Measurements from ENCODE around the gene MSMO1. TPM values are rescaled to one million over a fixed set of nuclear protein-coding genes. Genes with fewer than 3 reads are reported as not detected.
A peak's percentile ranks its signal among the peaks of the same experiment; 100 is the strongest.

MSMO1 gene
- total and polyA plus RNA-seq, 2 experiments from 2014 or later = 145 to 272 TPM

- no peaks in the 10 kb centered on the region for H3K9me3 Mint-ChIP-seq
- peaks cover 5% of the 10 kb centered on the region; the same call in 2 of the 3 replicates for H3K4me1 Mint-ChIP-seq
- Histone ChIP-seq H3K36me3 (ENCODE audit: insufficient read depth) (no peaks in the 10 kb centered on the region), H3K4me3 (no peak overlapping the region), H3F3A (replicated peaks; ENCODE audit: low read depth) (no peaks in the 10 kb centered on the region), H3K27me3 (ENCODE audit: insufficient read depth) (no peaks in the 10 kb centered on the region), H3K4me2 (no peak overlapping the region), H4K20me1 (replicated peaks; ENCODE audit: insufficient read depth) (no peaks in the 10 kb centered on the region), H3K9me2 (ENCODE audit: insufficient read depth) (no peaks in the 10 kb centered on the region), H3K79me2 (replicated peaks; ENCODE audit: insufficient read depth) (no peaks in the 10 kb centered on the region), H2AFZ (no peak overlapping the region), H3K27ac (ENCODE audit: low read depth) (no peak overlapping the region), H3K4me1 (ENCODE audit: insufficient read depth) (peaks cover 5% of the 10 kb centered on the region; the same call in 1 of the 2 replicates)
- TF ChIP-seq JUNB (IDR thresholded peaks at IDR 0.05; ENCODE audit: unreplicated experiment) (no peak), EZH2 (IDR thresholded peaks at IDR 0.05; ENCODE audit: low read depth, unreplicated experiment) (no peak), CREB1 (CRISPR knock-in tag; IDR thresholded peaks at IDR 0.05; ENCODE audit: low read depth) (no peak), ZNF114 (CRISPR knock-in tag; IDR thresholded peaks at IDR 0.05) (no peak), ZNF462 (CRISPR knock-in tag; IDR thresholded peaks at IDR 0.05) (no peak), ZNF331 (CRISPR knock-in tag; IDR thresholded peaks at IDR 0.05; ENCODE audit: low read depth) (no peak), NANOG (IDR thresholded peaks at IDR 0.05; ENCODE audit: borderline replicate concordance) (no peak), POLR2AphosphoS5 (IDR thresholded peaks at IDR 0.05; ENCODE audit: low read depth) (no peak)
- TF ChIP-seq, protein P1, sequence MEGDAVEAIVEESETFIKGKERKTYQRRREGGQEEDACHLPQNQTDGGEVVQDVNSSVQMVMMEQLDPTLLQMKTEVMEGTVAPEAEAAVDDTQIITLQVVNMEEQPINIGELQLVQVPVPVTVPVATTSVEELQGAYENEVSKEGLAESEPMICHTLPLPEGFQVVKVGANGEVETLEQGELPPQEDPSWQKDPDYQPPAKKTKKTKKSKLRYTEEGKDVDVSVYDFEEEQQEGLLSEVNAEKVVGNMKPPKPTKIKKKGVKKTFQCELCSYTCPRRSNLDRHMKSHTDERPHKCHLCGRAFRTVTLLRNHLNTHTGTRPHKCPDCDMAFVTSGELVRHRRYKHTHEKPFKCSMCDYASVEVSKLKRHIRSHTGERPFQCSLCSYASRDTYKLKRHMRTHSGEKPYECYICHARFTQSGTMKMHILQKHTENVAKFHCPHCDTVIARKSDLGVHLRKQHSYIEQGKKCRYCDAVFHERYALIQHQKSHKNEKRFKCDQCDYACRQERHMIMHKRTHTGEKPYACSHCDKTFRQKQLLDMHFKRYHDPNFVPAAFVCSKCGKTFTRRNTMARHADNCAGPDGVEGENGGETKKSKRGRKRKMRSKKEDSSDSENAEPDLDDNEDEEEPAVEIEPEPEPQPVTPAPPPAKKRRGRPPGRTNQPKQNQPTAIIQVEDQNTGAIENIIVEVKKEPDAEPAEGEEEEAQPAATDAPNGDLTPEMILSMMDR (conservative IDR thresholded peaks at IDR 0.05; ENCODE audit: low read depth in 2 of 2) = no peak
- 0 out of 3 replicates have a peak, but pooled peaks cover 5% of the 10 kb centered on the region for H3K36me3 Mint-ChIP-seq (ENCODE audit: low read depth)
- peak; percentile 12 for DNase-seq (ENCODE audit: low spot score)
- H3K4me3 Mint-ChIP-seq = no peak overlapping the region
- no peak for ATAC-seq
- H3K27ac Mint-ChIP-seq = no peak overlapping the region
- no peaks in the 10 kb centered on the region for H3K27me3 Mint-ChIP-seq (ENCODE audit: insufficient read depth, low read depth, poor library complexity)
Observed at GRCh38 chr4:165299399-165300060, 27.9 kb upstream of the MSMO1 start.

Data from GM23338 (cell line).